Activated CD8-positive, alpha-beta memory T cell treated with anti-CD3 and anti-CD28 coated beads, Interleukin-2, amount 50 U/mL, for 1 hour (primary cell): ENCODE results near the gene MAN1A1.

ENCODE experiments used
- DNase-seq: peaks from one replicate; pipeline ENCODE4 v3.0.0-alpha.2; 2020; ENCODE audit errors: extremely low read depth

MAN1A1 gene

GRCh38 chr6:119346450-119346849 is 3.1 kb downstream of the MAN1A1 start:
- DNase-seq = no peak

DNA sequence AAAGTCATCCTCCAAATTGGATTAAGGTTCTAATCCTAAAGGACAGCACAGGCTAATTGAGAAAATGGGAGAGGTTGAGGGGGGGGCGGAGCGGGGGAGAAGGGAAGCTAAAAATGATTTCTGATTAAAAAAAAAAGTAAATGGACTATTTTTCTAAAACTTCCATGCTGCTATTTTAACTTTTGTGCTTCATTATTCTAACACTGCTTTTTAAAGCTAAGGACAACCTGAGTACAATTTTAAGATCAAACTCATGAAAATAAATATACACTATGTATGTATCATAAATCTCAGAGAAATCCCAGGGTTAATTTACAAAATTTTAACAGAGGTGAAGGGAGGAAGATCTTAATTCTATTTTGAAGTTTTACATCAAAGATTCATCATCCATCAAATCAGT is 4.4 kb downstream of the MAN1A1 start:
- DNase-seq = no peak

DNA sequence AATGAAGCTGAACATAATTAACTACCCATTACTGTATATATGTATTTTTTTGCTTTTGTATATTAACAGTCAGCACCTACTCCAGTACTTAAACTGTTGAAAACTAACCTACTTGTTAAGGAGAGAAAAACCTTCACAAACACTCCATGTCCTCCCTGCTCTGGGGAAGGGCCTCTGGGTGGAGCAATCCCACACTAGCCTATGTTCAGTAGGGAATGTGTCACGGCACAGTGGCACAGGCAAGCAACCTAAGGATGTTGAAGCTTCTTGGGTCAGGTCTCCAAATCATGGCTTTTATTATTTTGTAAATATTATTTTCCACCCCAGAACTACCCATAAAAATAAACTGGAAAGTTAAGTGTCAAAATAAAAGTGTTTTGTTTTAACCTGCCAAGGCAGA is 5.3 kb downstream of the MAN1A1 start:
- no peak for DNase-seq

- DNase-seq = no peak
Observed at GRCh38 chr6:119343573-119344146, 5.9 kb downstream of the MAN1A1 start.

DNA sequence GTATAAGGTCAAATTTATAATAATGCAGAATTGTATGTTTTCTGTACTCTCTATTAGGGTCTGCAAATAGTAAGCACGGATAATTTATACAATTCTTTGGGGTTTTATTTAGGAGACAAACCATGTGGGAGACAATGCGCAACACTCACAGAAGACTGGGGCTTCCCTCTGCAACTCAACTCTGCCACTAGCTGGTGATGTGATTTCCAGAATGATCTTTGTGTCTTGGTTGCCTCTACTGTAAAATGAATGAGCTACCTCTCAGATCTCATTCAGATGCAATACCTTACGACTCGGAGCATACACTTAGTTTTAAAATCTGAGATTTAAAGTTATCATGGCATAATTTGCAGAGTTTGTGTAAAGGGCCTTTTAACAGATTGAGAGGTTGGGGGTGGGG is 6.4 kb downstream of the MAN1A1 start:
- DNase-seq = no peak

- DNase-seq = no peak
Observed at GRCh38 chr6:119342430-119342829, 7.1 kb downstream of the MAN1A1 start.

- DNase-seq = no peak
Observed at GRCh38 chr6:119340796-119341487, 8.6 kb downstream of the MAN1A1 start.

GRCh38 chr6:119339941-119340456 is 9.6 kb downstream of the MAN1A1 start:
- DNase-seq = no peak

GRCh38 chr6:119337762-119338161 is 11.8 kb downstream of the MAN1A1 start:
- no peak for DNase-seq

DNA sequence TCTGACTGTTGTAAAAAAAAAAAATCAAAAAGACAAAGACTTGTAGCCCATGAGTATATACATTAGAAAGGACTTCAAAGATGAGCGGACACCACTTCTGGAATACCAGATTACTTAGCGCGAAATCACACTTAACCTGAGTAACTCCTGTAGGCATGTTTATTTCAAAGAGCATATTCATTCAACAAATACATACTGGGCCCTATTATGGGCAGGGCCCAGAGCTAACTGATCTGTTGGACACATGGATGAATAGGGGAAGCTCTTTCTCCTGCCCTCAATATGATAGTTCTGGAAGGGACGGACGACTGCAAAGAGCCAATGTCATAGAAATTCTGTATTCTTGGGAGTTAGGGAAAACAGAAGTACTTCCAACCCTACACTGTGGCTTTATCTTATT is 12.3 kb downstream of the MAN1A1 start:
- no peak for DNase-seq

DNA sequence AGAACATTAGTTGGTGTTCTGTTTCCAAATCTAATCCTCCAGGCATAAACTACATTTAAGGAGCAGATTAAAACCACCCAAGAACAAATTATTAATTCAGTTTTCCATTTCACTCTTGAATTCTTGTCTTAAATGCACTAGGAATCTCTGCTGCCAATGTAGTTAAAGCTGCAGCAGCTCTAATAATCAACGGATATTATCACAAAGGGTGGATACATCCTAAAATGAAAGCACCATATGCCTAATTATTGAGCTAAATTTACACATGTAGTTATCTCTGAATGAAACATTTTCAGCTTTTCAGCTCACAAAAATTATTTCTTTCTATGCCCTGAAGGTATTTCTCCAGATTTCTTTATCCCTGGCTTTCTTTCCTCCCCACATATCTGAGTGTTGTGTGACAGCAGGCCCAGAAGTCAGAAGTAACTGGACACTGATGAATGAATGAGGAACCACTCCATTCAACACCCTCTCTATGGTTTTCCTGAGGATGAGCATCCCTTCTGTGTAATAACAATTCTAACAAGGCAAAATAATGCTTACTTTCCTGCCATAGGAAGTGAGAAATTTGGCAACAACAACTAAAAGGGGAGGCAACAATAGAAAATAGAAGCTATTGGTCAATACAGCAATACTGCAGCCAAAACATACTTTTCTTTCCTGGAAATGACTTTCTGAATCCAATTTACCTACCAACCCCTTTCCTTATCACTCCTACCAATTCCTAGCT is 14.9 kb downstream of the MAN1A1 start:
- no peak for DNase-seq

GRCh38 chr6:119333707-119334295 is 15.8 kb downstream of the MAN1A1 start:
- DNase-seq = no peak

- no peak for DNase-seq
Observed at GRCh38 chr6:119333063-119333609, 16.4 kb downstream of the MAN1A1 start.

- DNase-seq = no peak
Observed at GRCh38 chr6:119331663-119332286, 17.8 kb downstream of the MAN1A1 start.

GRCh38 chr6:119330520-119331113 is 18.9 kb downstream of the MAN1A1 start:
- DNase-seq = no peak

GRCh38 chr6:119329794-119330180 is 19.8 kb downstream of the MAN1A1 start:
- DNase-seq = no peak

- DNase-seq = no peak
Observed at GRCh38 chr6:119328892-119329793, 20.4 kb downstream of the MAN1A1 start.

DNA sequence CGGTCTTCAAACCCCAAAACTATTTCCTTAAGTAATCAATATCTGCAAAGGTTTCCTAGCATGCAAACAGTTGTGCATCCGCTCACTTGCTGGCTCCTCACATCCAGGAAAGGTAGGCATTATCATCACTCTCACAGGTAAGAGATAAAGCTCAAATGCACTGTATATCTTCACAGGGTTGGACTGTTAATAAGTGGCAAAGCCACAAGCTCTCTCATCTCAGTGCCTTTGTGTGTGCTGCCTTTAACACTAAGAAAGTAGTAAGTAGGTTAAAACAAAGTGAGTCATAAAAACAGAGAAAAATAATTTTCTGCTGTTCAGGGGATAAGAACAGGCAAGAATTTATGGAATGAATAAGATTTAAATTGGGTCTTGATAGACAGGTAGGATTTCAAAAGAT is 21.3 kb downstream of the MAN1A1 start:
- DNase-seq = no peak

DNA sequence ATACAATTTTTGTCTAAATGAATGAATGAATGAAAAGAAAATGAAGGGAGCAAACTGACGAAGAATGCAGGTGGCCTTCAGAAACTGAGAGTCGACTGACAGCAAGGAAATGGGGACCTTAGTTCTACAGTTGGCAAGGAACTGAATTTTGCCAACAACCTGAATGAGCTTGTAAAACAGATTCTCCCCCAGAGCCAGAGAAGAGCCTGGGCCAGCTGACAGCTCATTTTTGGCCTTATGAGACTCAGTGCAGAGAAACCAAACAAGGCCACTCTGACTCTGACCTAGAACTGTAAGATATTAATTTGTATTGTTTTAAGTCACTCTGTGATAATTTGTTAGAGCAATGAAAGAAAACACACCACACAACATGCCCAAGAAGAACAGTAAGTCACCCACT is 21.8 kb downstream of the MAN1A1 start:
- DNase-seq = no peak

DNA sequence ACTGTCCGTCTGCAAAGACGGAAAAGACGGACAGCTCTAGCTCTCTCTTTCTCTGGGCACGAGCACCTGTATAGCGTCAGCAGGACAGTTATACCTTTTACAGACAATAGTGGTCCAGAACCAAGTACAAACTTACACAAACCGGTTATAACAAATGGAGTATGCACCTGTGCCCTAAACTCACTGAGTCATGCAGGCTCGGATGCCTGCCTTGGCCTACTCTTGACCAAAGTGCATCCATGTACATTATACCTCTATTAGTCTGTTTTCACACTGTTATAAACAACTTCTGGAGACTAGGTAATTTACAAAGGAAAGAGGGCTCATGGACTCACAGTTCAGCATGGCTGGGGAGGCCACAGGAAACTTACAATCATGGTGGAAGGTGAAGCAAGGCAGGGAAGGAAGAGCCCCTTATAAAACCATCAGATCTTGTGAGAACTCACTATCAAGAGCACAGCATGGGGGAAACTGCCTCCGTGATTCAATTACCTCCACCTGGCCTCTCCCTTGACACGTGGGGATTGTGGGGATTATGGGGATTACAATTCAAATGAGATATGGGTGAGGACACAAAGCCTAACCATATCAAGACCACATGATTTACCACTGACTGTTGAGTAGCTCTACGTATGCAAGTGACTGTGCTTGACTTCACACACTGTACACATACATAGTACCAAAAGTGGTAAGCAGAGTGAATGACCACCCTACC is 23.1 kb downstream of the MAN1A1 start:
- no peak for DNase-seq
